Calu3 (cell line): Measurements from ENCODE around the gene KIFBP. TPM values are rescaled to one million over a fixed set of nuclear protein-coding genes. Genes with fewer than 3 reads are reported as not detected.
"Not testable (repeated sequence)": the region's sequence is repeated elsewhere in the genome, so short reads cannot be mapped to it uniquely, and the experiment has no call there.

Source experiments
- BruUV-seq: library from RNA; stranded (reverse); fragments of 400-500 nt; replicated peaks from 2 replicates; lab custom pipeline; 2021; lab: Mats Ljungman, UMichigan
- CTCF ChIA-PET: fragments of 300-600 bp; sonication (Branson Sonifier 250); formaldehyde crosslinking; loops from one replicate; lab custom pipeline; 2022; ENCODE audit warnings: antibody characterized with exemption; lab: Charles Lee
- DNase-seq: peaks from one replicate; pipeline ENCODE4 v3.0.0; 2022
- H3K27ac Mint-ChIP-seq: one replicate; pipeline ENCODE4 v1.8.0; 2022; ENCODE audit warnings: mixed read lengths; ENCODE audit not compliant: unreplicated experiment
- H3K27me3 Mint-ChIP-seq: one replicate; pipeline ENCODE4 v1.8.0; 2022; ENCODE audit warnings: mixed read lengths; ENCODE audit not compliant: unreplicated experiment
- H3K36me3 Mint-ChIP-seq: one replicate; pipeline ENCODE4 v1.8.0; 2022; ENCODE audit warnings: mild to moderate bottlenecking, moderate library complexity, mixed read lengths; ENCODE audit not compliant: insufficient read depth, unreplicated experiment
- H3K4me1 Mint-ChIP-seq: one replicate; pipeline ENCODE4 v1.8.0; 2022; ENCODE audit warnings: mild to moderate bottlenecking, low read depth, mixed read lengths; ENCODE audit not compliant: unreplicated experiment
- H3K4me3 Mint-ChIP-seq: one replicate; pipeline ENCODE4 v1.8.0; 2022; ENCODE audit warnings: mild to moderate bottlenecking, low read depth, moderate library complexity, mixed read lengths; ENCODE audit not compliant: unreplicated experiment
- H3K9me3 Mint-ChIP-seq: one replicate; pipeline ENCODE4 v1.8.0; 2022; ENCODE audit warnings: low read depth, mixed read lengths; ENCODE audit not compliant: unreplicated experiment
- intact Hi-C: fragments of 100-400 bp; cut with micrococcal nuclease; formaldehyde crosslinking; loops from one replicate; pipeline ENCODE4 v1.10.0; 2022; ENCODE audit not compliant: unreplicated experiment
- total RNA-seq: library from RNA; stranded (reverse); gene quantifications from 2 replicates; pipeline ENCODE4 v1.2.3, GENCODE V29; 2022
- TF ChIP-seq, protein P1 (sequence below): fragments of 200-600 bp; IDR thresholded peaks from one replicate; pipeline ENCODE4 v1.8.0; 2022; ENCODE audit warnings: antibody characterized with exemption; ENCODE audit not compliant: unreplicated experiment

The KIFBP gene
- total RNA-seq, 1 experiment from 2014 or later = 36.7 TPM

GRCh38 chr10:69007260-69007659, 18.7 kb downstream of the KIFBP start:
- Mint-ChIP-seq H3K27ac (no peak overlapping the region), H3K36me3 (no peaks in the 10 kb centered on the region), H3K4me1 (no peaks in the 10 kb centered on the region), H3K27me3 (no peaks in the 10 kb centered on the region), H3K9me3 (no peaks in the 10 kb centered on the region), H3K4me3 (no peak overlapping the region)
- BruUV-seq = no TSS peak
- TF ChIP-seq, protein P1, sequence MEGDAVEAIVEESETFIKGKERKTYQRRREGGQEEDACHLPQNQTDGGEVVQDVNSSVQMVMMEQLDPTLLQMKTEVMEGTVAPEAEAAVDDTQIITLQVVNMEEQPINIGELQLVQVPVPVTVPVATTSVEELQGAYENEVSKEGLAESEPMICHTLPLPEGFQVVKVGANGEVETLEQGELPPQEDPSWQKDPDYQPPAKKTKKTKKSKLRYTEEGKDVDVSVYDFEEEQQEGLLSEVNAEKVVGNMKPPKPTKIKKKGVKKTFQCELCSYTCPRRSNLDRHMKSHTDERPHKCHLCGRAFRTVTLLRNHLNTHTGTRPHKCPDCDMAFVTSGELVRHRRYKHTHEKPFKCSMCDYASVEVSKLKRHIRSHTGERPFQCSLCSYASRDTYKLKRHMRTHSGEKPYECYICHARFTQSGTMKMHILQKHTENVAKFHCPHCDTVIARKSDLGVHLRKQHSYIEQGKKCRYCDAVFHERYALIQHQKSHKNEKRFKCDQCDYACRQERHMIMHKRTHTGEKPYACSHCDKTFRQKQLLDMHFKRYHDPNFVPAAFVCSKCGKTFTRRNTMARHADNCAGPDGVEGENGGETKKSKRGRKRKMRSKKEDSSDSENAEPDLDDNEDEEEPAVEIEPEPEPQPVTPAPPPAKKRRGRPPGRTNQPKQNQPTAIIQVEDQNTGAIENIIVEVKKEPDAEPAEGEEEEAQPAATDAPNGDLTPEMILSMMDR = no peak
- DNase-seq = no peak
- intact Hi-C loops = no loop called here
- CTCF ChIA-PET = interaction anchor here (1.0 kb wide), 1 partner anchor 87 kb away, joined by 3 read pairs; no protein-coding TSS in a partner anchor

GRCh38 chr10:69009360-69009759, 20.8 kb downstream of the KIFBP start:
- no peak for DNase-seq
- intact Hi-C loops = no loop called here
- Mint-ChIP-seq H3K4me1 (no peaks in the 10 kb centered on the region), H3K4me3 (no peak overlapping the region), H3K36me3 (no peaks in the 10 kb centered on the region), H3K9me3 (no peaks in the 10 kb centered on the region), H3K27ac (no peak overlapping the region), H3K27me3 (no peaks in the 10 kb centered on the region)
- TF ChIP-seq, protein P1 = no peak
- CTCF ChIA-PET = no interaction called here
- no TSS peak for BruUV-seq

DNA sequence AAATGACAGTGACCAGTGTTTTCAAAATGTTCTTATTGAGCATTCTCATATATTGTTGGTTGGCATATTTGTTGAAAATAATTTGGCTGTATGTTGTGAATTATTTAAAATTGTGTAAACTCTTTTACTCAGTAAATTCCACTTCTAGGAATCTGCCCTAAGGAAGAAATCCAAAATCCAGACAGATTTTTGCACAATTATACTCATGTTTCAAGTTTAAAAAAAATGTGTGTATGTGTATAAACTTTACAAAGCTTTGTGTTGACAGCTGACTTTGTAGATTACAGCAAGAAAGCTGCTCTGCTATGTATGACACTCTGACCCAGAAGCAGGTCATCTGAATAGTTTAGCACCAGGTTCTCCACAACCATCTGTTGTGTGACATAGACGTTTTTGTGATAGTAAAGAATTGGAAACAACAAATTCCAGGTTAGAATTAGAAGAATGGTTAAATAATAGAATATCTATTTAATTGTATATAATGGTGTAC, 21.6 kb downstream of the KIFBP start:
- TF ChIP-seq, protein P1 = no peak
- intact Hi-C loops = no loop called here
- no TSS peak for BruUV-seq
- Mint-ChIP-seq H3K27me3 (no peaks in the 10 kb centered on the region), H3K9me3 (no peaks in the 10 kb centered on the region), H3K36me3 (no peaks in the 10 kb centered on the region), H3K4me1 (no peaks in the 10 kb centered on the region), H3K27ac (no peak overlapping the region), H3K4me3 (no peak overlapping the region)
- CTCF ChIA-PET = no interaction called here
- no peak for DNase-seq

DNA sequence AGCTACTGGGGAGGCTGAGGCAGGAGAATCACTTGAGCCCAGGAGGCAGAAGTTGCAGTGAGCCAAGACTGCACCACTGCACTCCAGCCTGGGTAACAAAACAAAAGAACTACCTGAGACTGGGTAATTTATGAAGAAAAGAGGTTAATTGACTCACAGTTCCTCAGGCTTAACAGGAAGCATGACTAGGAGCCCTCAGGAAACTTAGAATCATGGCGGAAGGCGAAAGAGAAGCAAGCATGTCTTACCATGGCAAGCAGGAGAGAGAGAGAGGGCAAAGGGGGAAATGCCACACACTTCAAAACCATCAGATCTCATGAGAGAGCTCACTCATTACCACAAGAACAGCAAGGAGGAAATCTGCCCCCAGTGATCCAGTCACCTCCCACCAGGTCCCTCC, 24.2 kb downstream of the KIFBP start:
- H3K4me1 Mint-ChIP-seq, DNase-seq, H3K27me3 Mint-ChIP-seq, H3K9me3 Mint-ChIP-seq, BruUV-seq, H3K36me3 Mint-ChIP-seq, CTCF ChIA-PET, H3K4me3 Mint-ChIP-seq, H3K27ac Mint-ChIP-seq, intact Hi-C loops: not testable (repeated sequence)

DNA sequence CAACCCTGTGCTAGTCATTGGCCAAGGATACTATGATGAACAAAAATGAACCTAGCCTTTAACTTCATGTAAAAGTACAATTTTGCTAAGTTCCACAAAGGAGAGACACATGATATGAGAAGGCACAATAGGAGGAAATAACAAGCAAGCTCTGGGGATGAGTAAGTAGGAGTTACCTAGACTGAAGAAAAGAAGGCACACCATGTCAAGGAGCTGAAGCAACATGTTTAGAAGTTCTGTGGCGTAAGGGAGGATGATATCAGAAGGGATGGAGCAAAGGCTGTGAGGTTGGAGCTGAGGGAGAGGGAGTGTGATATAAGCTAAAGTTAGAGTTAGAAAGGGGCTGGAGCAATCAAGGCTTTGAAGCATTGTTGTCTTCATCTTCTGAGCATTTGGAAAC, 25.6 kb downstream of the KIFBP start:
- DNase-seq = no peak
- Mint-ChIP-seq H3K36me3 (peaks cover 4% of the 10 kb centered on the region), H3K4me3 (no peak overlapping the region)

More for the DNA sequence above, 25.6 kb downstream of the KIFBP start:
- CTCF ChIA-PET = interaction anchor here (0.6 kb wide), 1 partner anchor 27 kb away, joined by 3 read pairs; no protein-coding TSS in a partner anchor
- no peak overlapping the region for H3K27ac Mint-ChIP-seq
- H3K27me3 Mint-ChIP-seq = no peaks in the 10 kb centered on the region
- intact Hi-C loops = no loop called here
- TF ChIP-seq, protein P1 = no peak
- no TSS peak for BruUV-seq
- H3K9me3 Mint-ChIP-seq = no peaks in the 10 kb centered on the region
- no peaks in the 10 kb centered on the region for H3K4me1 Mint-ChIP-seq
